Trophoblast cell (in vitro differentiated cells and primary cell): Measurements from ENCODE around the gene USP17L22.
"Not testable (repeated sequence)": the region's sequence is repeated elsewhere in the genome, so short reads cannot be mapped to it uniquely, and the experiment has no call there.

ENCODE experiments used
- DNase-seq, 2 donors: peaks; one replicate each; pipeline ENCODE4 v3.0.0-alpha.2; 2016
- H2AFZ ChIP-seq: 2 replicates; pipeline ENCODE4 v1.6.1; 2013; ENCODE audit warnings: low read length, moderate library complexity, mild to moderate bottlenecking; ENCODE audit not compliant: insufficient read depth, poor library complexity
- H2AK5ac ChIP-seq: 2 replicates; pipeline ENCODE4 v1.6.1; 2013; ENCODE audit warnings: mild to moderate bottlenecking, low read length
- H2BK120ac ChIP-seq: 2 replicates; pipeline ENCODE4 v1.6.1; 2013; ENCODE audit warnings: low read length, mild to moderate bottlenecking, moderate library complexity; ENCODE audit not compliant: insufficient read depth, poor library complexity
- H2BK12ac ChIP-seq: 2 replicates; pipeline ENCODE4 v1.6.1; 2013; ENCODE audit warnings: mild to moderate bottlenecking, low read length, moderate library complexity
- H2BK5ac ChIP-seq: 2 replicates; pipeline ENCODE4 v1.6.1; 2013; ENCODE audit warnings: low read length, low read depth, moderate library complexity, mild to moderate bottlenecking; ENCODE audit not compliant: poor library complexity
- H3K14ac ChIP-seq: 2 replicates; pipeline ENCODE4 v1.6.1; 2013; ENCODE audit warnings: mild to moderate bottlenecking, low read length
- H3K18ac ChIP-seq: 2 replicates; pipeline ENCODE4 v1.6.1; 2013; ENCODE audit warnings: mild to moderate bottlenecking, low read length
- H3K23ac ChIP-seq: 2 replicates; pipeline ENCODE4 v1.6.1; 2013; ENCODE audit warnings: low read length
- H3K27ac ChIP-seq: 2 replicates; pipeline ENCODE4 v1.5.1; 2013; ENCODE audit warnings: low read depth, mild to moderate bottlenecking, inconsistent platforms, low read length, moderate library complexity
- H3K27me3 ChIP-seq: 2 replicates; pipeline ENCODE4 v1.6.1; 2013; ENCODE audit warnings: inconsistent platforms, mild to moderate bottlenecking, low read length, moderate library complexity; ENCODE audit not compliant: insufficient read depth
- H3K36me3 ChIP-seq, 2 experiments: 1 replicate in 1 of 2; 2 replicates in 1 of 2; pipeline ENCODE4 v1.6.1; 2013; ENCODE audit warnings: low read length in 2 of 2, mild to moderate bottlenecking in 2 of 2, moderate library complexity in 1 of 2; ENCODE audit not compliant: insufficient read depth in 2 of 2, control insufficient read depth in 1 of 2
- H3K4ac ChIP-seq: 2 replicates; pipeline ENCODE4 v1.6.1; 2013; ENCODE audit warnings: low read depth, mild to moderate bottlenecking, low read length, moderate library complexity
- H3K4me1 ChIP-seq, 2 experiments: 1 replicate in 1 of 2; 2 replicates in 1 of 2; pipeline ENCODE4 v1.6.1; 2013; ENCODE audit warnings: low read length in 2 of 2, mild to moderate bottlenecking in 2 of 2, moderate library complexity in 1 of 2; ENCODE audit not compliant: insufficient read depth in 2 of 2, control insufficient read depth in 1 of 2
- H3K4me2 ChIP-seq: 2 replicates; pipeline ENCODE4 v1.6.1; 2013; ENCODE audit warnings: inconsistent platforms, mild to moderate bottlenecking, low read length, moderate library complexity
- H3K4me3 ChIP-seq: 2 replicates; pipeline ENCODE4 v1.5.1; 2013; ENCODE audit warnings: mild to moderate bottlenecking, low read depth, low read length, inconsistent platforms
- H3K79me1 ChIP-seq: one replicate; pipeline ENCODE4 v1.6.1; 2013; ENCODE audit warnings: low read length
- H3K79me2 ChIP-seq: 2 replicates; pipeline ENCODE4 v1.6.1; 2013; ENCODE audit warnings: low read length, mild to moderate bottlenecking; ENCODE audit not compliant: control insufficient read depth, insufficient read depth, poor library complexity
- H3K9ac ChIP-seq: 2 replicates; pipeline ENCODE4 v1.6.1; 2013; ENCODE audit warnings: mild to moderate bottlenecking, low read length
- H3K9me3 ChIP-seq: 2 replicates; pipeline ENCODE4 v1.6.1; 2013; ENCODE audit warnings: low read depth, mild to moderate bottlenecking, control low read depth, inconsistent platforms, low read length; ENCODE audit not compliant: insufficient read depth
- H4K12ac ChIP-seq: 2 replicates; pipeline ENCODE4 v1.6.1; 2013; ENCODE audit warnings: low read depth, mild to moderate bottlenecking, low read length, moderate library complexity
- H4K8ac ChIP-seq: 2 replicates; pipeline ENCODE4 v1.6.1; 2013; ENCODE audit warnings: low read depth, mild to moderate bottlenecking, low read length, moderate library complexity
- H4K91ac ChIP-seq: one replicate; pipeline ENCODE4 v1.6.1; 2013; ENCODE audit warnings: low read depth, mild to moderate bottlenecking, low read length, moderate library complexity
- WGBS: extraction: QIAGEN DNeasy Blood & Tissue Kit; methylation state at CpG from one replicate; pipeline ENCODE4 v1.1.7; 2013; ENCODE audit warnings: missing lambda C conversion rate; ENCODE audit not compliant: insufficient read length, insufficient coverage; ENCODE audit errors: extremely low coverage; 5-methylcytosine and 5-hydroxymethylcytosine counted together

Gene USP17L22

GRCh38 chr4:9253078-9253477, 14.3 kb upstream of the USP17L22 start, which contains the start of gene USP17L19:
Gene USP17L19, plus strand, starts transcription at chr4:9253378. Its CDS starts 0 bp downstream, at chr4:9253378.
- not testable (repeated sequence) for DNase-seq, H4K8ac ChIP-seq, H2BK12ac ChIP-seq, H3K79me2 ChIP-seq, H3K18ac ChIP-seq, H2AK5ac ChIP-seq, H3K4ac ChIP-seq, H3K9me3 ChIP-seq, H3K4me1 ChIP-seq, H3K4me2 ChIP-seq, H3K79me1 ChIP-seq, H3K9ac ChIP-seq, H4K12ac ChIP-seq, H2BK120ac ChIP-seq, H2AFZ ChIP-seq, H2BK5ac ChIP-seq, H3K36me3 ChIP-seq, H3K4me3 ChIP-seq, H3K27me3 ChIP-seq, H4K91ac ChIP-seq, H3K14ac ChIP-seq, H3K27ac ChIP-seq, H3K23ac ChIP-seq
- no CpG with 5 or more reads among the region's 13 CpGs for WGBS

- not testable (repeated sequence) for H3K4me2 ChIP-seq, H3K4me3 ChIP-seq, H3K4me1 ChIP-seq, H4K12ac ChIP-seq, H3K14ac ChIP-seq, H4K91ac ChIP-seq, H2AK5ac ChIP-seq, H3K23ac ChIP-seq, H2AFZ ChIP-seq, H3K27ac ChIP-seq, H3K9me3 ChIP-seq, H3K36me3 ChIP-seq, DNase-seq, H2BK120ac ChIP-seq, H2BK5ac ChIP-seq, H3K79me1 ChIP-seq, H3K18ac ChIP-seq, H3K4ac ChIP-seq, H2BK12ac ChIP-seq, H3K9ac ChIP-seq, H3K79me2 ChIP-seq, H3K27me3 ChIP-seq, H4K8ac ChIP-seq
- no CpG with 5 or more reads among the region's 15 CpGs for WGBS
Observed at GRCh38 chr4:9257824-9258223, 9.6 kb upstream of the USP17L22 start, which contains the start of gene USP17L20. Gene USP17L20, plus strand, starts transcription at chr4:9258124. Its CDS starts 0 bp downstream, at chr4:9258124.

- H3K79me2 ChIP-seq, H3K18ac ChIP-seq, H3K36me3 ChIP-seq, H3K4me2 ChIP-seq, H2BK120ac ChIP-seq, H3K23ac ChIP-seq, H2AFZ ChIP-seq, H2BK5ac ChIP-seq, H3K27ac ChIP-seq, H4K8ac ChIP-seq, H3K4me3 ChIP-seq, H3K4me1 ChIP-seq, H3K4ac ChIP-seq, H3K79me1 ChIP-seq, H2AK5ac ChIP-seq, H3K9me3 ChIP-seq, H4K12ac ChIP-seq, H3K27me3 ChIP-seq, H3K9ac ChIP-seq, H3K14ac ChIP-seq, H2BK12ac ChIP-seq, DNase-seq, H4K91ac ChIP-seq: not testable (repeated sequence)
- WGBS = no CpG with 5 or more reads among the region's 13 CpGs
Observed at GRCh38 chr4:9262572-9262971, 4.8 kb upstream of the USP17L22 start, which contains the start of gene USP17L21. Gene USP17L21, plus strand, starts transcription at chr4:9262872. Its CDS starts 0 bp downstream, at chr4:9262872.

- H3K4me3 ChIP-seq, H2AK5ac ChIP-seq, H3K14ac ChIP-seq, H3K4me2 ChIP-seq, H3K27me3 ChIP-seq, H2BK120ac ChIP-seq, H4K91ac ChIP-seq, H2AFZ ChIP-seq, H3K9me3 ChIP-seq, H3K23ac ChIP-seq, H2BK12ac ChIP-seq, H3K27ac ChIP-seq, H4K8ac ChIP-seq, H2BK5ac ChIP-seq, H3K9ac ChIP-seq, H3K18ac ChIP-seq, H3K4me1 ChIP-seq, H3K4ac ChIP-seq, H3K79me1 ChIP-seq, H3K79me2 ChIP-seq, H4K12ac ChIP-seq, H3K36me3 ChIP-seq, DNase-seq: not testable (repeated sequence)
- WGBS = 100% methylated on average over 3 of the region's 10 CpGs
Observed at GRCh38 chr4:9271719-9272118, 4.3 kb downstream of the USP17L22 start.
